ENCODE measurements around the gene SCAF8. TPM values are rescaled to one million over a fixed set of nuclear protein-coding genes. Genes with fewer than 3 reads are reported as not detected.
A peak's percentile ranks its signal among the peaks of the same experiment; 100 is the strongest.

The SCAF8 gene
- total RNA-seq (2014; rRNA removed; shearing (Covaris generic)): 22.3 and 39.2 TPM in 2 replicates
- polyA plus RNA-seq (2016; fragmentation: Nextera tagmentation; extraction: Ambion mirVana): 10.3 and 11.7 TPM in 2 replicates

GRCh38 chr6:154733183-154733625 lies at the start of gene SCAF8:
SCAF8 (plus strand) TSS chr6:154733416; CDS start chr6:154733901, 485 bp downstream.
- no peak for TF ChIP-seq EZH2phosphoT487 (IDR thresholded peaks at IDR 0.05; ENCODE audit: insufficient read depth, low read depth)
- TF ChIP-seq EZH2 (IDR thresholded peaks at IDR 0.05; ENCODE audit: insufficient read depth, poor library complexity, severe bottlenecking): no peak
- peak; percentile 93 for DNase-seq
- H3K9me2 ChIP-seq (ENCODE audit: insufficient read depth): no peaks in the 10 kb centered on the region

GRCh38 chr6:154683756-154684523 lies 49.3 kb upstream of the SCAF8 start:
- Histone ChIP-seq H3K27me3 (replicated peaks; ENCODE audit: insufficient read depth) (no peaks in the 10 kb centered on the region), H2AFZ (peak overlapping the region; percentile 68), H3K27ac (no peak overlapping the region), H3K9me2 (ENCODE audit: insufficient read depth) (no peaks in the 10 kb centered on the region), H3K4me3 (peak overlapping the region; percentile 17; the same call in 1 of the 2 replicates), H3F3A (ENCODE audit: insufficient read depth) (no peaks in the 10 kb centered on the region), H4K20me1 (ENCODE audit: insufficient read depth) (no peaks in the 10 kb centered on the region), H3K36me3 (ENCODE audit: low read depth) (no peaks in the 10 kb centered on the region), H3K4me1 (ENCODE audit: insufficient read depth) (peaks cover 11% of the 10 kb centered on the region), H3K9me3 (ENCODE audit: low read depth) (no peaks in the 10 kb centered on the region), H3K79me2 (ENCODE audit: insufficient read depth) (no peaks in the 10 kb centered on the region), H3K4me2 (ENCODE audit: unreplicated experiment) (peak overlapping the region; percentile 30), H3K9ac (no peak overlapping the region)
- WGBS, 2 experiments (ENCODE audit: low coverage in 1 of 2, low lambda C conversion rate in 2 of 2, missing lambda C conversion rate in 2 of 2): 31% methylated on average over 4 of the region's 4 CpGs
- TF ChIP-seq EZH2phosphoT487 (IDR thresholded peaks at IDR 0.05; ENCODE audit: insufficient read depth, low read depth) (no peak), EZH2 (IDR thresholded peaks at IDR 0.05; ENCODE audit: insufficient read depth, poor library complexity, severe bottlenecking) (no peak)
- peak; percentile 70 for DNase-seq
- in situ Hi-C loops (cut with MboI): no loop called here

More at GRCh38 chr6:154733183-154733625, at the start of gene SCAF8:
- no peaks in the 10 kb centered on the region for H3K27me3 ChIP-seq (replicated peaks; ENCODE audit: insufficient read depth)
- peaks cover 41% of the 10 kb centered on the region for H3K79me2 ChIP-seq (ENCODE audit: insufficient read depth)
- peaks cover 20% of the 10 kb centered on the region for H3K4me1 ChIP-seq (ENCODE audit: insufficient read depth)
- H3K9me3 ChIP-seq (ENCODE audit: low read depth): no peaks in the 10 kb centered on the region
- H3K27ac ChIP-seq: peak within 1 kb of the TSS; percentile 93
- peak within 1 kb of the TSS; percentile 93 for H3K4me3 ChIP-seq
- H3K4me2 ChIP-seq (ENCODE audit: unreplicated experiment): peak within 1 kb of the TSS; percentile 93
- H2AFZ ChIP-seq: peak within 1 kb of the TSS; percentile 95
- H3K9ac ChIP-seq: peak within 1 kb of the TSS; percentile 98
- H4K20me1 ChIP-seq (ENCODE audit: insufficient read depth): no peaks in the 10 kb centered on the region; the same call in 1 of the 2 replicates
- in situ Hi-C loops (cut with MboI): no loop called here
- H3F3A ChIP-seq (ENCODE audit: insufficient read depth): peaks cover 21% of the 10 kb centered on the region
- no peaks in the 10 kb centered on the region for H3K36me3 ChIP-seq (ENCODE audit: low read depth)
- 0 to 2% methylated on average over 11 to 44 of the region's 61 CpGs for WGBS, 2 experiments (ENCODE audit: low coverage in 1 of 2, low lambda C conversion rate in 2 of 2, missing lambda C conversion rate in 2 of 2)

GRCh38 chr6:154686162-154686561 lies 47.1 kb upstream of the SCAF8 start:
- no peaks in the 10 kb centered on the region for H3K27me3 ChIP-seq (replicated peaks; ENCODE audit: insufficient read depth)
- H3K4me3 ChIP-seq: no peak overlapping the region
- H3K9me2 ChIP-seq (ENCODE audit: insufficient read depth): no peaks in the 10 kb centered on the region
- no peaks in the 10 kb centered on the region for H4K20me1 ChIP-seq (ENCODE audit: insufficient read depth)
- WGBS, 2 experiments (ENCODE audit: low coverage in 1 of 2, low lambda C conversion rate in 2 of 2, missing lambda C conversion rate in 2 of 2): 86 to 96% methylated on average over 1 of the region's 1 CpG
- no peaks in the 10 kb centered on the region for H3K36me3 ChIP-seq (ENCODE audit: low read depth)
- H3K9ac ChIP-seq: no peak overlapping the region
- no peak overlapping the region for H3K27ac ChIP-seq
- in situ Hi-C loops (cut with MboI): no loop called here
- no peak overlapping the region for H2AFZ ChIP-seq
- TF ChIP-seq EZH2 (IDR thresholded peaks at IDR 0.05; ENCODE audit: insufficient read depth, poor library complexity, severe bottlenecking) (no peak), EZH2phosphoT487 (IDR thresholded peaks at IDR 0.05; ENCODE audit: insufficient read depth, low read depth) (no peak)
- H3K4me2 ChIP-seq (ENCODE audit: unreplicated experiment): no peak overlapping the region
- no peaks in the 10 kb centered on the region for H3F3A ChIP-seq (ENCODE audit: insufficient read depth)
- DNase-seq: no peak
- no peaks in the 10 kb centered on the region for H3K79me2 ChIP-seq (ENCODE audit: insufficient read depth)
- H3K9me3 ChIP-seq (ENCODE audit: low read depth): no peaks in the 10 kb centered on the region
- H3K4me1 ChIP-seq (ENCODE audit: insufficient read depth): peaks cover 11% of the 10 kb centered on the region

- no peak for DNase-seq
- Histone ChIP-seq H3K4me3 (no peak overlapping the region), H3K4me2 (ENCODE audit: unreplicated experiment) (no peak overlapping the region), H3K79me2 (ENCODE audit: insufficient read depth) (no peaks in the 10 kb centered on the region), H3F3A (ENCODE audit: insufficient read depth) (no peaks in the 10 kb centered on the region), H3K9me2 (ENCODE audit: insufficient read depth) (no peaks in the 10 kb centered on the region), H3K4me1 (ENCODE audit: insufficient read depth) (no peaks in the 10 kb centered on the region), H4K20me1 (ENCODE audit: insufficient read depth) (no peaks in the 10 kb centered on the region), H3K9me3 (ENCODE audit: low read depth) (no peaks in the 10 kb centered on the region), H3K27me3 (replicated peaks; ENCODE audit: insufficient read depth) (no peaks in the 10 kb centered on the region), H3K36me3 (ENCODE audit: low read depth) (no peaks in the 10 kb centered on the region), H3K9ac (no peak overlapping the region), H2AFZ (no peak overlapping the region), H3K27ac (no peak overlapping the region)
- in situ Hi-C loops (cut with MboI): no loop called here
- WGBS, 2 experiments (ENCODE audit: low coverage in 1 of 2, low lambda C conversion rate in 2 of 2, missing lambda C conversion rate in 2 of 2): 88 to 92% methylated on average over 5 of the region's 5 CpGs
- TF ChIP-seq EZH2phosphoT487 (IDR thresholded peaks at IDR 0.05; ENCODE audit: insufficient read depth, low read depth) (no peak), EZH2 (IDR thresholded peaks at IDR 0.05; ENCODE audit: insufficient read depth, poor library complexity, severe bottlenecking) (no peak)
These were observed 43.5 kb upstream of the SCAF8 start for GRCh38 chr6:154689493-154690255.
